Measurements from ENCODE around the gene RPS17.
"Not testable (repeated sequence)": the region's sequence is repeated elsewhere in the genome, so short reads cannot be mapped to it uniquely, and the experiment has no call there.

RPS17 gene

GRCh38 chr15:82487045-82487444 lies 53.2 kb downstream of the RPS17 start:
- not testable (repeated sequence) for H3K9me3 Mint-ChIP-seq; ATAC-seq (replicated peaks; ENCODE audit: extremely low read depth, poor library complexity, severe bottlenecking); H3K4me1 Mint-ChIP-seq; H3K27ac Mint-ChIP-seq (ENCODE audit: low read depth); H3K36me3 Mint-ChIP-seq (ENCODE audit: insufficient read depth); H3K27me3 Mint-ChIP-seq; DNase-seq (ENCODE audit: low spot score in 2 of 2); H3K4me3 Mint-ChIP-seq
